IMR-90 (cell line): ENCODE measurements around the gene NLRP3. TPM values are rescaled to one million over a fixed set of nuclear protein-coding genes. Genes with fewer than 3 reads are reported as not detected.

Experiments used
- ATAC-seq: fragments of 200-7000 bp; cut with Tn5 transposase; 2 replicates; pipeline ENCODE4 v1.9.1; 2020; ENCODE audit warnings: low read depth, mild to moderate bottlenecking, moderate library complexity
- BruUV-seq: library from RNA; stranded (reverse); fragments of 400-500 nt; replicated peaks from 2 replicates; lab custom pipeline; 2021; lab: Mats Ljungman, UMichigan
- CTCF ChIA-PET: fragments of 300-600 bp; formaldehyde crosslinking; extraction: SDS; loops from one replicate; lab custom pipeline; 2021; ENCODE audit warnings: antibody characterized with exemption; lab: Yijun Ruan, JAX
- POLR2A ChIA-PET: fragments of 300-600 bp; sonication (Branson Sonifier 250); formaldehyde crosslinking; loops from one replicate; lab custom pipeline; 2022; ENCODE audit warnings: antibody characterized with exemption; ENCODE audit not compliant: unreplicated experiment; lab: Charles Lee
- DNase-seq: peaks from one replicate; pipeline ENCODE4 v3.0.0; 2013
- H2AFZ ChIP-seq: replicated peaks from 2 replicates; pipeline ENCODE3; 2013; ENCODE audit warnings: low read length, mild to moderate bottlenecking; ENCODE audit not compliant: poor library complexity
- H2AK5ac ChIP-seq: 2 replicates; pipeline ENCODE4 v1.6.1; 2013; ENCODE audit warnings: low read depth, low read length, inconsistent platforms
- H2AK9ac ChIP-seq: replicated peaks from 2 replicates; pipeline ENCODE3; 2013; ENCODE audit warnings: mild to moderate bottlenecking, low read depth, low read length, moderate library complexity; ENCODE audit not compliant: poor library complexity
- H2BK120ac ChIP-seq: 2 replicates; pipeline ENCODE4 v1.6.1; 2013; ENCODE audit warnings: low read depth, low read length, inconsistent platforms
- H2BK15ac ChIP-seq: 3 replicates; pipeline ENCODE4 v1.6.1; 2013; ENCODE audit warnings: low read depth, low read length, inconsistent platforms
- H2BK20ac ChIP-seq: 2 replicates; pipeline ENCODE4 v1.6.1; 2013; ENCODE audit warnings: low read depth, mild to moderate bottlenecking, inconsistent platforms, low read length, moderate library complexity
- H2BK5ac ChIP-seq: 2 replicates; pipeline ENCODE4 v1.6.1; 2013; ENCODE audit warnings: mild to moderate bottlenecking, low read depth, low read length, inconsistent platforms; ENCODE audit not compliant: poor library complexity, severe bottlenecking
- H3K14ac ChIP-seq: replicated peaks from 2 replicates; pipeline ENCODE4 v1.6.1; 2013; ENCODE audit warnings: low read depth, low read length, inconsistent platforms
- H3K18ac ChIP-seq: 2 replicates; pipeline ENCODE4 v1.6.1; 2013; ENCODE audit warnings: low read depth, low read length, control low read depth
- H3K23ac ChIP-seq: 2 replicates; pipeline ENCODE4 v1.6.1; 2013; ENCODE audit warnings: low read depth, low read length, inconsistent platforms
- H3K27ac ChIP-seq: 2 replicates; pipeline ENCODE4 v1.5.1; 2013; ENCODE audit warnings: mild to moderate bottlenecking, control low read depth, low read length; ENCODE audit not compliant: insufficient read depth
- H3K27me3 ChIP-seq: 2 replicates; pipeline ENCODE4 v1.6.1; 2013; ENCODE audit warnings: low read length; ENCODE audit not compliant: control insufficient read depth, insufficient read depth
- H3K36me3 ChIP-seq: 2 replicates; pipeline ENCODE4 v1.6.1; 2013; ENCODE audit warnings: low read length, mixed read lengths; ENCODE audit not compliant: control insufficient read depth, insufficient read depth
- H3K4ac ChIP-seq: 2 replicates; pipeline ENCODE4 v1.6.1; 2013; ENCODE audit warnings: low read depth, low read length, inconsistent platforms
- H3K4me1 ChIP-seq: 2 replicates; pipeline ENCODE4 v1.6.1; 2013; ENCODE audit warnings: low read length, mixed read lengths; ENCODE audit not compliant: control insufficient read depth, insufficient read depth
- H3K4me2 ChIP-seq: 2 replicates; pipeline ENCODE4 v1.6.1; 2013; ENCODE audit warnings: low read depth, mild to moderate bottlenecking, control low read depth, low read length, moderate library complexity
- H3K4me3 ChIP-seq: 2 replicates; pipeline ENCODE4 v1.5.1; 2013; ENCODE audit warnings: low read depth, mild to moderate bottlenecking, control low read depth, low read length, moderate library complexity; ENCODE audit not compliant: insufficient read depth
- H3K56ac ChIP-seq: 2 replicates; pipeline ENCODE4 v1.6.1; 2013; ENCODE audit warnings: low read length, inconsistent platforms; ENCODE audit not compliant: insufficient read depth; ENCODE audit errors: extremely low read depth
- H3K79me1 ChIP-seq, 2 experiments: 2 replicates each; pipeline ENCODE4 v1.6.1; 2013; ENCODE audit warnings: low read length in 2 of 2, inconsistent platforms in 1 of 2, low read depth in 1 of 2
- H3K9ac ChIP-seq: 2 replicates; pipeline ENCODE4 v1.6.1; 2013; ENCODE audit warnings: low read depth, low read length, control low read depth
- H3K9me1 ChIP-seq: 2 replicates; pipeline ENCODE4 v1.6.1; 2013; ENCODE audit warnings: low read length, inconsistent platforms; ENCODE audit not compliant: insufficient read depth
- H3K9me3 ChIP-seq: 2 replicates; pipeline ENCODE4 v1.6.1; 2013; ENCODE audit warnings: low read length; ENCODE audit not compliant: control insufficient read depth, insufficient read depth
- H4K20me1 ChIP-seq: 2 replicates; pipeline ENCODE4 v1.6.1; 2013; ENCODE audit warnings: low read length, inconsistent platforms; ENCODE audit not compliant: insufficient read depth
- H4K5ac ChIP-seq: 2 replicates; pipeline ENCODE4 v1.6.1; 2013; ENCODE audit warnings: mild to moderate bottlenecking, low read depth, low read length, control low read depth
- H4K8ac ChIP-seq, 2 experiments: 2 replicates each; pipeline ENCODE4 v1.6.1; 2013; ENCODE audit warnings: low read depth in 2 of 2, low read length in 2 of 2, control low read depth in 1 of 2, inconsistent platforms in 1 of 2
- H4K91ac ChIP-seq: 2 replicates; pipeline ENCODE4 v1.6.1; 2013; ENCODE audit warnings: low read depth, low read length, inconsistent platforms; ENCODE audit not compliant: insufficient read depth
- CHD1 ChIP-seq: IDR thresholded peaks from 2 replicates; pipeline ENCODE4 v1.6.1; 2012; ENCODE audit warnings: low read depth, low read length, improper control_type of control experiment
- MAFK ChIP-seq: IDR thresholded peaks from 2 replicates; pipeline ENCODE4 v1.6.1; 2012; ENCODE audit warnings: low read depth, low read length, improper control_type of control experiment
- MXI1 ChIP-seq: IDR thresholded peaks from 2 replicates; pipeline ENCODE4 v1.6.1; 2012; ENCODE audit warnings: low read depth, mild to moderate bottlenecking, low read length, moderate library complexity, borderline replicate concordance
- WGBS, 2 experiments: methylation state at CpG; one replicate each; pipeline versions ENCODE4 v1.1.5 to v1.1.7; 2013; ENCODE audit warnings: missing lambda C conversion rate in 2 of 2; ENCODE audit not compliant: insufficient read length in 1 of 2; ENCODE audit errors: extremely low coverage in 2 of 2; 5-methylcytosine and 5-hydroxymethylcytosine counted together
- dilution Hi-C: fragments of 300-500 bp; cut with HindIII; formaldehyde crosslinking; loops from one replicate; pipeline ENCODE4 v1.14.3; 2018; ENCODE audit warnings: low sequenced_read_pairs; ENCODE audit not compliant: unreplicated experiment
- in situ Hi-C: fragments of 300-500 bp; cut with MboI; formaldehyde crosslinking; loops from 3 replicates; pipeline ENCODE4 v1.14.3; 2019; ENCODE audit warnings: low sequenced_read_pairs, inconsistent platforms, mixed read lengths
- intact Hi-C: fragments of 100-400 bp; cut with micrococcal nuclease; formaldehyde crosslinking; loops from 2 replicates; pipeline ENCODE4 v1.10.0; 2022
- polyA plus RNA-seq, 3 experiments: library from polyadenylated mRNA; depleted of rRNA; stranded (reverse); fragments of >200 nt; gene quantifications; 2 replicates each; pipeline ENCODE4 v1.2.3, GENCODE V29; 2012; ENCODE audit warnings: low replicate concordance in 1 of 3
- total RNA-seq: library from RNA; depleted of rRNA; stranded (reverse); fragments of >200 nt; gene quantifications from 2 replicates; pipeline ENCODE4 v1.2.3, GENCODE V29; 2012

Gene NLRP3
- total and polyA plus RNA-seq, 2 of the 4 experiments (the other 2 are of a cell fraction), result 0.18 TPM; not detected in 1

- H3K4me2 ChIP-seq, result no peak overlapping the region
- no peaks in the 10 kb centered on the region for H4K20me1 ChIP-seq
- DNase-seq (no peak), ATAC-seq (peak; percentile 21)
- peaks cover 2% of the 10 kb centered on the region; the same call in 1 of the 2 replicates for H3K4me1 ChIP-seq
- no peak for TF ChIP-seq MAFK
- TF ChIP-seq MXI1, result no peak
- TF ChIP-seq CHD1, result no peak
- H3K23ac ChIP-seq, result no peak overlapping the region
- H3K4me3 ChIP-seq, result no peak overlapping the region
- no peak overlapping the region for H3K56ac ChIP-seq
- H3K9me1 ChIP-seq, result no peaks in the 10 kb centered on the region
- no peak overlapping the region for H2BK120ac ChIP-seq
- H3K79me1 ChIP-seq, result no peaks in the 10 kb centered on the region
- in situ Hi-C loops (no loop called here), dilution Hi-C loops (no loop called here), intact Hi-C loops (no loop called here)
- no peak overlapping the region for H2BK15ac ChIP-seq
- no peak overlapping the region for H2AK5ac ChIP-seq
- no peak overlapping the region for H3K4ac ChIP-seq
- no peak overlapping the region for H3K14ac ChIP-seq
- 50% methylated on average over 2 of the region's 4 CpGs; no CpG with 5 or more reads in 1 of the 2 experiments for WGBS, 2 experiments
- H2BK5ac ChIP-seq, result no peak overlapping the region
- no TSS peak for BruUV-seq
- H3K36me3 ChIP-seq, result no peaks in the 10 kb centered on the region
- H2BK20ac ChIP-seq, result no peak overlapping the region
- no peak overlapping the region; the same call in 1 of the 2 replicates for H3K9ac ChIP-seq
- ChIA-PET POLR2A (no interaction called here), CTCF (interaction anchor here (1.2 kb wide), 1 partner anchor 14 kb away, joined by 3 read pairs; no protein-coding TSS in a partner anchor)
- H2AK9ac ChIP-seq, result no peak overlapping the region
- H4K8ac ChIP-seq, result no peak overlapping the region
- H3K9me3 ChIP-seq, result no peaks in the 10 kb centered on the region
- peak overlapping the region; percentile 27; the same call in 1 of the 2 replicates for H3K18ac ChIP-seq
- no peak overlapping the region for H4K5ac ChIP-seq
- H3K27me3 ChIP-seq, result no peaks in the 10 kb centered on the region
- H2AFZ ChIP-seq, result no peak overlapping the region
- no peak overlapping the region for H3K27ac ChIP-seq
- no peak overlapping the region for H4K91ac ChIP-seq
These were observed 28.9 kb upstream of the NLRP3 start for GRCh38 chr1:247387096-247387495.
